OCI-LY1 (cell line): ENCODE measurements around the gene GABRG3.

ENCODE experiments used
- H2AFZ ChIP-seq: fragments of 200-600 bp; sonication (generic), shearing (Covaris generic); 2 replicates; pipeline ENCODE4 v1.6.0; 2014; ENCODE audit warnings: antibody characterized with exemption, mild to moderate bottlenecking, low read length
- H3F3A ChIP-seq: fragments of 200-600 bp; sonication (generic), shearing (Covaris generic); 2 replicates; pipeline ENCODE4 v1.6.0; 2014; ENCODE audit warnings: mild to moderate bottlenecking, antibody characterized with exemption, low read length, moderate library complexity; ENCODE audit not compliant: insufficient read depth
- H3K27ac ChIP-seq: fragments of 200-600 bp; sonication (generic); 2 replicates; pipeline ENCODE4 v1.5.1; 2014; ENCODE audit warnings: low read length, mixed run types, mild to moderate bottlenecking, low read depth; ENCODE audit not compliant: poor library complexity, severe bottlenecking
- H3K27me3 ChIP-seq: fragments of 200-600 bp; sonication (generic); 2 replicates; pipeline ENCODE4 v1.6.0; 2014; ENCODE audit warnings: antibody characterized with exemption, mild to moderate bottlenecking, low read length, moderate library complexity; ENCODE audit not compliant: insufficient read depth
- H3K36me3 ChIP-seq: fragments of 200-600 bp; sonication (generic); 2 replicates; pipeline ENCODE4 v1.6.1; 2014; ENCODE audit warnings: mild to moderate bottlenecking, antibody characterized with exemption, low read length, moderate library complexity, mixed read lengths; ENCODE audit not compliant: insufficient read depth
- H3K4me1 ChIP-seq: fragments of 200-600 bp; sonication (generic); 2 replicates; pipeline ENCODE4 v1.5.1; 2014; ENCODE audit warnings: mild to moderate bottlenecking, low read length, moderate library complexity; ENCODE audit not compliant: insufficient read depth, severe bottlenecking
- H3K4me2 ChIP-seq: fragments of 200-600 bp; sonication (generic), shearing (Covaris generic); 2 replicates; pipeline ENCODE4 v1.6.1; 2014; ENCODE audit warnings: low read length
- H3K4me3 ChIP-seq: fragments of 200-600 bp; sonication (generic); 2 replicates; pipeline ENCODE4 v1.5.1; 2014; ENCODE audit warnings: low read length, low read depth, mild to moderate bottlenecking, mixed read lengths; ENCODE audit not compliant: poor library complexity, severe bottlenecking
- H3K79me2 ChIP-seq: fragments of 200-600 bp; shearing (Covaris generic); 2 replicates; pipeline ENCODE4 v1.6.1; 2016; ENCODE audit warnings: mixed run types, low read length, mixed read lengths; ENCODE audit not compliant: insufficient read depth
- H3K9ac ChIP-seq: fragments of 200-600 bp; sonication (generic), shearing (Covaris generic); 2 replicates; pipeline ENCODE4 v1.6.1; 2014; ENCODE audit warnings: mild to moderate bottlenecking, low read length, mixed read lengths
- H3K9me2 ChIP-seq: fragments of 200-600 bp; sonication (generic), shearing (Covaris generic); 2 replicates; pipeline ENCODE4 v1.6.1; 2014; ENCODE audit warnings: low read depth, mild to moderate bottlenecking, low read length, mixed read lengths
- H3K9me3 ChIP-seq: fragments of 200-600 bp; shearing (Covaris generic); 2 replicates; pipeline ENCODE4 v1.6.1; 2014; ENCODE audit warnings: low read length, mixed read lengths
- H4K20me1 ChIP-seq: fragments of 200-600 bp; sonication (generic), shearing (Covaris generic); 2 replicates; pipeline ENCODE4 v1.6.0; 2016; ENCODE audit warnings: mild to moderate bottlenecking, low read length; ENCODE audit not compliant: insufficient read depth
- EZH2 ChIP-seq: fragments of 200-600 bp; sonication (generic), shearing (Covaris generic); IDR thresholded peaks from 2 replicates; pipeline ENCODE4 v1.8.0; 2017; ENCODE audit warnings: borderline replicate concordance, mixed run types, mild to moderate bottlenecking, antibody characterized with exemption, low read length, moderate library complexity, mixed read lengths
- TF ChIP-seq, protein P1 (sequence below): fragments of 200-600 bp; sonication (generic), shearing (Covaris generic); IDR thresholded peaks from 2 replicates; pipeline ENCODE4 v1.5.1; 2017; ENCODE audit warnings: mild to moderate bottlenecking, antibody characterized with exemption, low read length, moderate library complexity, mixed read lengths

Gene GABRG3

DNA sequence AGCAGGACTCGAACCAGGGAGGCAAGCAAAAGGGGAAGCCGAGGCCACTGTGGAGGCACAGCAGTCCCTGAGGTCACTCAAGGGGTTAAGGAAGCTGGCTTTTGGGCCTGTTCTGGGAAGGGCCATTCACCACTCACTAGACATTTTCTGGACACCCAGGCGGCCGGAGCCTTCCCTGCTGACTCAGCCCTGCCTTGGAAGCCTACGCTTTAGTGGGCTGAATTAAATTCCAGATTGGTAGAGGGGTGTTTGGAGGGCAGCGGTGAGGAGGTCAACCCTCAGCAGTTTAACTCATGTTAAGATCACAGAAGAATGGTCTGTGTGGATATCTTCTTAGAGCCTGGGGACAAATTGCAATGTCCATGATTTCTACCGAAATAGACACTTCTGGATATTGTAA, 152.8 kb downstream of the GABRG3 start:
- H3K27me3 ChIP-seq, result no peaks in the 10 kb centered on the region
- H3K4me3 ChIP-seq, result no peak overlapping the region
- H3K27ac ChIP-seq, result no peak overlapping the region
- no peak overlapping the region for H2AFZ ChIP-seq
- no peak for TF ChIP-seq EZH2
- TF ChIP-seq, protein P1, sequence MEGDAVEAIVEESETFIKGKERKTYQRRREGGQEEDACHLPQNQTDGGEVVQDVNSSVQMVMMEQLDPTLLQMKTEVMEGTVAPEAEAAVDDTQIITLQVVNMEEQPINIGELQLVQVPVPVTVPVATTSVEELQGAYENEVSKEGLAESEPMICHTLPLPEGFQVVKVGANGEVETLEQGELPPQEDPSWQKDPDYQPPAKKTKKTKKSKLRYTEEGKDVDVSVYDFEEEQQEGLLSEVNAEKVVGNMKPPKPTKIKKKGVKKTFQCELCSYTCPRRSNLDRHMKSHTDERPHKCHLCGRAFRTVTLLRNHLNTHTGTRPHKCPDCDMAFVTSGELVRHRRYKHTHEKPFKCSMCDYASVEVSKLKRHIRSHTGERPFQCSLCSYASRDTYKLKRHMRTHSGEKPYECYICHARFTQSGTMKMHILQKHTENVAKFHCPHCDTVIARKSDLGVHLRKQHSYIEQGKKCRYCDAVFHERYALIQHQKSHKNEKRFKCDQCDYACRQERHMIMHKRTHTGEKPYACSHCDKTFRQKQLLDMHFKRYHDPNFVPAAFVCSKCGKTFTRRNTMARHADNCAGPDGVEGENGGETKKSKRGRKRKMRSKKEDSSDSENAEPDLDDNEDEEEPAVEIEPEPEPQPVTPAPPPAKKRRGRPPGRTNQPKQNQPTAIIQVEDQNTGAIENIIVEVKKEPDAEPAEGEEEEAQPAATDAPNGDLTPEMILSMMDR, result no peak
- H3K36me3 ChIP-seq, result no peaks in the 10 kb centered on the region
- H3K4me1 ChIP-seq, result no peaks in the 10 kb centered on the region
- no peaks in the 10 kb centered on the region for H3K79me2 ChIP-seq
- no peaks in the 10 kb centered on the region for H3F3A ChIP-seq
- H3K9me2 ChIP-seq, result no peaks in the 10 kb centered on the region
- no peaks in the 10 kb centered on the region for H4K20me1 ChIP-seq
- H3K9me3 ChIP-seq, result no peaks in the 10 kb centered on the region
- no peak overlapping the region for H3K4me2 ChIP-seq
- H3K9ac ChIP-seq, result no peak overlapping the region

DNA sequence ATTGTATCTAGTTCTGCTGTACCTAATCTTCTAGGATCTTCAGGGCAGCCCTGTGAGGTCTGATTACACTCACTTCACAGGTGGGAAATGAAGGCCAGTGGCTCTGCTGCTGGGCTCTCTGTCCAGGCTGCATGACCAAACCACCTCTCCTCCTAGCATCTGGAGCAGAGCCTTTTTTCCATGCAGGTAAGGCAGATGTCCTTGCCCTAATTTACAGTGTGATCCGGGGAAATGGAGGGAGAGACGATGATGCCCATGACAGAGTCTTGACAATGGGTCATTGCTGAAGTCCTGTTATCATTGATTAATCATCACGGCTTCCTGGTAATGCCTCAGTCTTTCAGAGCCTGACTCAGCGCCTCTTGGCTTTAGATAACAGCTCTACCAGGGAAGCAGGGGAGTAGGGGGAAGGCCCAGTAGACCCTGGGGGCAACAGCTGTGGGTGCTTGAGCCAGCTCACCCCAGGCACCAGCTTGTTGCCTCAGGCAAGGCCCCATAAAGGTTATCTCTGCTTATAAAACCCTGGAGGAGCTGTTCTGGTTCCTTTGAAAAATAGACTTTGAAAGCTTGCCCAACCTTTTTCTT, 153.4 kb downstream of the GABRG3 start:
- H3K27ac ChIP-seq, result no peak overlapping the region
- no peaks in the 10 kb centered on the region for H3K9me3 ChIP-seq
- no peak overlapping the region for H3K4me3 ChIP-seq

DNA sequence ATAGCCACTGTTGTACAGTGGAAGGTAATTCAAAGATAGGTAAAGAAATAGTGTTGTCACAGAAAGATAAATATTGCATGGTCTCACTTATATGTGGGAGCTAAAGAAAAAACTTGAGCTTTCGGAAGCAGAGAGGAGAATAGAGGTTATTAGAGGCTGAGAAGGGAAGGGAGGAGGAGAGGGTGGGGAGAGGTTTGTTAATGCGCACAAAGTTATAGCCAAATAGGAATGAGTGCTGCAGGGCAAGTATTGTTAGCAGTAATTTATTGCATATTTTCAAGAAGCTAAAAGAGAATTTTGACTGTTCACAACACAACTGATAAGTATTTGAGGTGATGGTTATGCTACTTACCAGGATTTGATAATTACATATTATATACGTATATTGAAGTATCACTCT, 154.2 kb downstream of the GABRG3 start:
- Histone ChIP-seq H3K27ac (no peak overlapping the region), H3K4me3 (no peak overlapping the region), H3K9ac (no peak overlapping the region), H3K9me2 (no peaks in the 10 kb centered on the region), H3K4me1 (no peaks in the 10 kb centered on the region), H3K27me3 (no peaks in the 10 kb centered on the region), H3K36me3 (no peaks in the 10 kb centered on the region), H3F3A (no peaks in the 10 kb centered on the region), H4K20me1 (no peaks in the 10 kb centered on the region), H3K79me2 (no peaks in the 10 kb centered on the region), H3K9me3 (no peaks in the 10 kb centered on the region), H3K4me2 (no peak overlapping the region), H2AFZ (no peak overlapping the region)
- TF ChIP-seq EZH2, result no peak
- TF ChIP-seq, protein P1, result no peak

More for the DNA sequence above, 153.4 kb downstream of the GABRG3 start:
- Histone ChIP-seq H3K4me1 (no peaks in the 10 kb centered on the region), H3F3A (no peaks in the 10 kb centered on the region), H3K4me2 (no peak overlapping the region), H3K27me3 (no peaks in the 10 kb centered on the region), H3K36me3 (no peaks in the 10 kb centered on the region), H4K20me1 (no peaks in the 10 kb centered on the region), H2AFZ (no peak overlapping the region), H3K79me2 (no peaks in the 10 kb centered on the region), H3K9me2 (no peaks in the 10 kb centered on the region), H3K9ac (no peak overlapping the region)
- TF ChIP-seq, protein P1, result no peak
- no peak for TF ChIP-seq EZH2
